Activated naive CD8-positive, alpha-beta T cell treated with anti-CD3 and anti-CD28 coated beads, Interleukin-2, amount 50 U/mL, for 24 hours (primary cell): Measurements from ENCODE around the gene AQP3.
"Not testable (repeated sequence)": the region's sequence is repeated elsewhere in the genome, so short reads cannot be mapped to it uniquely, and the experiment has no call there.

Source experiments
- ATAC-seq: fragments of 150-1000 bp; cut with Tn5 transposase; one replicate; pipeline ENCODE4 v1.10.0; 2021
- DNase-seq: peaks from one replicate; pipeline ENCODE4 v3.0.0; 2021
- H3K27ac Mint-ChIP-seq: one replicate; pipeline ENCODE4 v1.8.0; 2021; ENCODE audit warnings: mild to moderate bottlenecking, mixed read lengths
- H3K27me3 Mint-ChIP-seq: one replicate; pipeline ENCODE4 v1.8.0; 2021; ENCODE audit warnings: mixed read lengths
- H3K36me3 Mint-ChIP-seq: one replicate; pipeline ENCODE4 v1.8.0; 2021; ENCODE audit warnings: low read depth, mixed read lengths
- H3K4me1 Mint-ChIP-seq: one replicate; pipeline ENCODE4 v1.8.0; 2021; ENCODE audit warnings: mixed read lengths
- H3K4me3 Mint-ChIP-seq: one replicate; pipeline ENCODE4 v1.8.0; 2021; ENCODE audit warnings: mild to moderate bottlenecking, moderate library complexity, mixed read lengths
- H3K9me3 Mint-ChIP-seq: one replicate; pipeline ENCODE4 v1.8.0; 2021; ENCODE audit warnings: mixed read lengths

Gene AQP3

DNA sequence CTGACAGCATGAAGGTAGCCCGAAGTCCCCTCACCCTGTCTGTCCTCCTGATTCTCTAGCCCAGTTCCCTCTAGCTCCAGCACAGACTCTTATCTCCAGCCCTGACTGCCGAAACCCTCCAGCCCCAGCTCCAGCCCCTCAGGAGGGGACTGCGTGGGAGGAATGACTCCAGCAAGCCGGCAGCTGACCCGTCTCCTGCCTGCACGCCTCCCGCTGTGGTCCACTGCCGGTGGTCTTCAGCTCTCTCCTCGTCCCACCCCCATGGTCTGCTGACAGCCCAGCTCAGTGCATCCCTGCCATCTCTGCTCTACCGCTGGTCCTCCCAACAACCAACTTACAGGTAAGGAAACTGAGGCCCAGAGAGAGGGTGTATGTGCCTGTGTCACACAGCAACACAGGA, 45.6 kb downstream of the AQP3 start:
- not testable (repeated sequence) for ATAC-seq, H3K27ac Mint-ChIP-seq, H3K36me3 Mint-ChIP-seq, H3K4me3 Mint-ChIP-seq, H3K4me1 Mint-ChIP-seq, H3K27me3 Mint-ChIP-seq, DNase-seq, H3K9me3 Mint-ChIP-seq

DNA sequence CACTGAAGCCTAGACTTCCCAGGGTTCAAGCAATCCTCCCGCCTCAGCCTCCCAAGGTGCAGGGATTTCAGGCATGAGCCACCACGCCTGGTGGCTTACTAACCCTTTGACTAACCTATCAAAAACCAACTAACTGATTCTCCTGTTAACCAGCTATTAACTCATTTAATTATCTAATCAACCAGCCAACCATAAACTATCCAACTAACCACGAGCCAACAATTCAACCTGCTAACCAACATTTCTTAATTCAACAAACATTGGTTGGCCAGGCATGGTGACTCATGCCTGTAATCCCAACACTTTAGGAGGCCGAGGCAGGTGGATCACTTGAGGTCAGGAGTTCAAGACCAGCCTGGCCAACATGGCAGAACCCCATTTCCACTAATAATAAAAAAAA, 48.3 kb downstream of the AQP3 start:
- not testable (repeated sequence) for ATAC-seq, H3K27ac Mint-ChIP-seq

DNA sequence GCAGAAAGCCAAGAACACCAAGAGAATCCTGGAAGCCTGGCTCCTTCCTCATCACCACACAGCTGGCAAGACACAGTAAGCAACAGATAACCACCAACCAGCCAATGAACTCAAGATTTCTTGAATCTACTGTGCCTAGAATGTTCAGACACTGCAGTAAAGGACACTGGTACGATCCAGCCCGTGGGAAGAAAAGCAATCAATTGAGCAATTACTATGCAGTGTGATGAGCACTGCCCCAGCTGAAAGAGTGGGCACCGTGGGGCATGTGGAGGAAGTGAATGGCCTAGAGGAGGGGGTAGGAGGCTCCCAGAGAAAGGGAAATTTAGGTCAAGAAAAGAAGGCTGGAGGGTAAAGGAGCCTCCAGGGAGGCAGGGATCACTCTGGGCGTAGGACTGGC, 49.6 kb downstream of the AQP3 start:
- not testable (repeated sequence) for ATAC-seq, H3K27ac Mint-ChIP-seq, DNase-seq, H3K4me1 Mint-ChIP-seq, H3K9me3 Mint-ChIP-seq, H3K36me3 Mint-ChIP-seq, H3K27me3 Mint-ChIP-seq, H3K4me3 Mint-ChIP-seq

More for the DNA sequence above, 48.3 kb downstream of the AQP3 start:
- H3K4me3 Mint-ChIP-seq, DNase-seq, H3K36me3 Mint-ChIP-seq, H3K9me3 Mint-ChIP-seq, H3K4me1 Mint-ChIP-seq, H3K27me3 Mint-ChIP-seq: not testable (repeated sequence)

DNA sequence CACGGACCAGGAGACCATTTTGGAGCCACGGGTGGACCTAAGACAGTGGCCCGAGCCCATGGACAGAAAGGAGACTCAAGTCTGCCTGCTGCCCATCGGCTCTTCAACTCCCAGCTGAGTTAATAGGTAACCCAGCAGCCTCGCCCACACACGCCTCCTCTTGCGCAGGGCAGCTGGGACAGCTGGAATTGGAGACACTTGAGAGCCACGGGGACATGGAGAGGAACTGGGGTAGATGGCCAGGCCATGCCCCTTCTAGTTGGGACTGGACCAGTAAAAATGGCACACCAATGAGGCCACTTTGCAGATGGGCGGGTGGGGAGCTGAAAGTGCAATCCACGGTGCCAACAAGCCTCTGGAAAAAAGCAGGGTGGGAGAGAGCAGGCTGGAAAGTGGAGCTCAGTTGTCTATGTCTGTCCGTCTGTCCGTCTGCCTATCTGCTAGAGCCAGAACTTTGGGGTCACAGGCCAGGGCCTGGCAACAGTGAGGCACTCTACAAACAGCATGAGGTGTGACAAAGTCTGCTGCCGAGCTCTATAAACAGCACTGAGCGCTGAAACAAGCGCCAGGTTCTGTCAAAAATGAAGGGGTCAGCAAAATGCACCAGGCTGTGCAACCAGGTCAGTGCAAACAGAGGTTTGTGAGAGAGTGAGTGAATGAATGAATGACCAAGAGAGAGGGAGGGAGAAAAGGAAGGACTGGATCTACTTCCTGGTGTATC, 52.1 kb downstream of the AQP3 start:
- H3K36me3 Mint-ChIP-seq, H3K27me3 Mint-ChIP-seq, H3K4me1 Mint-ChIP-seq, DNase-seq, H3K27ac Mint-ChIP-seq, ATAC-seq, H3K4me3 Mint-ChIP-seq, H3K9me3 Mint-ChIP-seq: not testable (repeated sequence)

DNA sequence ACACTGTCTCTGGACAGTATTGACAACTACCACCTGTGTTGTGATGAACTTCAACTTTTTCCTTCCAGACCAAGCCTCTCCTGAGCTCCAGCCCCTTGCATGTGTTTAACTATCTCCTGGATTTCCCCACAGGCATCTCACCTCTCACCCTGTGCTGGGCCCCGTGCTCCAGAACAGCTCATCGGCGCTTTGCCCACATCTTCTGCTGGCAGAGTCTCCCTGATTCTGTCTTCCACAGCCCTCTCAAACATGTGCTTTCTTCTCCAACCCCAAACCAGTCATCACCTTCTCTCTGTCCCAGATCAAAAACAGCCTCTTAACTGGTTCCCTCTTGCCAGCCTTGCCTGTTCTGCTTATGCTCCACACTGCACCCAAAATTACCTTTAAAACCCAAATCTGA, 53.4 kb downstream of the AQP3 start:
- H3K4me1 Mint-ChIP-seq, H3K27ac Mint-ChIP-seq, ATAC-seq, H3K36me3 Mint-ChIP-seq, H3K27me3 Mint-ChIP-seq, H3K9me3 Mint-ChIP-seq, H3K4me3 Mint-ChIP-seq, DNase-seq: not testable (repeated sequence)

DNA sequence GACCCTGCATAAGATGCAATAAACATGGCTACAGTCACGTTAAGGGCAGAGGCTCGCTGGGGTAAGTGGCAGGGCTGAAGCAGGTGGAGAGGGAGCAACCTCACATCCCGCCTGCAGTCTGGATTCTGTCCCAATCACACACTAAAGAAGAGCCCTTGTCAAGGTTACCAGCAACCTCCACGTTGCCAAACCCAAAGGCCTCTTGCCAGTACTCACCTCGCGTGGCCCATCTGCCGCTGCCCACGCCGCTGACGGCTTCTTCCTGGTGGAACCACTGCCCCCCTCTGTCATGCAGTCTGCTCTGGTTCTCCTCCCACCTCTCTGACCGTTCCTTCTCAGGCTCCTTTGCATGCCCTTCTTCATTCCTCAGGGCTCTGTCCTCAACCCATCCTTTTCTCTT, 53.8 kb downstream of the AQP3 start:
- Mint-ChIP-seq H3K9me3 (no peaks in the 10 kb centered on the region), H3K27ac (no peak overlapping the region), H3K4me1 (no peaks in the 10 kb centered on the region), H3K4me3 (no peak overlapping the region), H3K36me3 (no peaks in the 10 kb centered on the region), H3K27me3 (no peaks in the 10 kb centered on the region)
- no peak for ATAC-seq
- no peak for DNase-seq

DNA sequence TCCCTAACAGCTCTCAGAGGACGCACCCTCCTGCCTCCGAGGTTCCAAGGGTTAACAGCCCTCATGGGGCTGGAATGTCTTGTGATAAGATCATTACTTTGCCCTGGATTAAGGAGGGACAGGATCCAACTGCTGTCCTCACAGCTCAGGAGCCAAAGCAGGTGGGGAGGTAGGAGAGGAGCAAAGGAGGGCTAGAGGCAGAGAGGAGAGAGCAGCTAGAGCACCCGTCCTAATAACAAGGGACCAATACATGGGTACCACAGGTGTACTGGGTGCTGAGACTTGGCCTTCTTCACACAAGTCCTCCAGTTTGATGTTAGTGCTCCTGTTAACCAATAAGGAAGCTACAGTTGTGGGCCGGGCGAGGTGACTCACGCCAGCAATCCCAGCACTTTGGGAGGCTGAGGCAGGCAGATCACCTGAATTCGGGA, 54.8 kb downstream of the AQP3 start:
- not testable (repeated sequence) for H3K27ac Mint-ChIP-seq, H3K27me3 Mint-ChIP-seq, H3K9me3 Mint-ChIP-seq, DNase-seq, H3K4me1 Mint-ChIP-seq, ATAC-seq, H3K4me3 Mint-ChIP-seq, H3K36me3 Mint-ChIP-seq
